K562 (cell line): ENCODE measurements around the gene PPP2R3B. TPM values are rescaled to one million over a fixed set of nuclear protein-coding genes. Genes with fewer than 3 reads are reported as not detected.

Source experiments
- ATAC-seq: fragments of 200-7000 bp; cut with Tn5 transposase; 3 replicates; pipeline ENCODE4 v1.9.1; 2020; ENCODE audit warnings: moderate library complexity
- BruUV-seq: library from RNA; stranded (reverse); fragments of 400-500 nt; replicated peaks from 2 replicates; lab custom pipeline; 2021; lab: Mats Ljungman, UMichigan
- CTCF ChIA-PET: fragments of 300-600 bp; formaldehyde crosslinking; extraction: SDS; loops from one replicate; lab custom pipeline; 2021; ENCODE audit warnings: low intra/inter-chr PET ratio; lab: Yijun Ruan, JAX
- POLR2A ChIA-PET: fragments of 300-600, 350-650 bp; sonication (Branson Sonifier 250); formaldehyde crosslinking; extraction: SDS; loops from one replicate; lab custom pipeline; 2021; ENCODE audit warnings: antibody characterized with exemption, inconsistent platforms; lab: Yijun Ruan, JAX
- DNase-seq, 4 experiments: peaks; one replicate each; pipeline versions ENCODE4 v3.0.0 to v3.0.0-alpha.2; 2011 to 2018; ENCODE audit warnings: low spot score in 3 of 4, mixed read lengths in 3 of 4; ENCODE audit errors: extremely low read depth in 1 of 4
- FAIRE-seq: peaks from 2 replicates; lab custom pipeline; 2011; peaks lifted over from hg19 to GRCh38; lab: Jason Lieb, UNC
- H2AFZ ChIP-seq: 2 replicates; pipeline ENCODE4 v1.6.0; 2011; ENCODE audit warnings: low read depth, low read length, control low read depth, inconsistent platforms
- H3K27ac ChIP-seq: fragments of 200-600 bp; 3 replicates; pipeline ENCODE4 v1.8.0; 2011; ENCODE audit warnings: low read depth, mild to moderate bottlenecking, control low read depth, inconsistent platforms, low read length, moderate library complexity, mixed read lengths; ENCODE audit errors: extremely low read depth
- H3K27me3 ChIP-seq, 2 experiments: fragments of 300-600 bp in 1 of 2; 2 replicates in 1 of 2; 3 replicates in 1 of 2; pipeline versions ENCODE4 v1.6.0 to v1.8.0; 2011; ENCODE audit warnings: inconsistent platforms in 2 of 2, low read length in 2 of 2, mild to moderate bottlenecking in 1 of 2, mixed read lengths in 1 of 2, moderate library complexity in 1 of 2; ENCODE audit not compliant: control insufficient read depth in 2 of 2, insufficient read depth in 2 of 2
- H3K36me3 ChIP-seq: fragments of 300-600 bp; 3 replicates; pipeline ENCODE4 v1.8.0; 2011; ENCODE audit warnings: mild to moderate bottlenecking, low read length, inconsistent platforms; ENCODE audit not compliant: control insufficient read depth, insufficient read depth
- H3K4me1 ChIP-seq, 2 experiments: fragments of 200-600 bp in 1 of 2; replicated peaks in 1 of 2; 2 replicates in 1 of 2; 3 replicates in 1 of 2; pipeline versions ENCODE4 v1.5.1 to v1.8.0; 2011; ENCODE audit warnings: inconsistent platforms in 2 of 2, low read length in 2 of 2, mild to moderate bottlenecking in 1 of 2, mixed read lengths in 1 of 2, moderate library complexity in 1 of 2; ENCODE audit not compliant: control insufficient read depth in 2 of 2, insufficient read depth in 2 of 2
- H3K4me2 ChIP-seq: 2 replicates; pipeline ENCODE4 v1.6.1; 2011; ENCODE audit warnings: low read length, control low read depth, inconsistent platforms, mixed read lengths; ENCODE audit not compliant: insufficient read depth
- H3K4me3 ChIP-seq: fragments of 200-600 bp; sonication (generic), shearing (Covaris generic); 2 replicates; pipeline ENCODE4 v1.5.1; 2016; ENCODE audit warnings: control low read depth, inconsistent platforms
- H3K79me2 ChIP-seq: fragments of 200-600 bp; 3 replicates; pipeline ENCODE4 v1.8.0; 2011; ENCODE audit warnings: low read length, inconsistent platforms; ENCODE audit not compliant: control insufficient read depth, insufficient read depth
- H3K9ac ChIP-seq, 2 experiments: 2 replicates each; pipeline versions ENCODE4 v1.6.0 to v1.6.1; 2011; ENCODE audit warnings: low read depth in 2 of 2, low read length in 2 of 2, control low read depth in 1 of 2, inconsistent platforms in 1 of 2, mild to moderate bottlenecking in 1 of 2, mixed read lengths in 1 of 2; ENCODE audit not compliant: insufficient read depth in 1 of 2
- H3K9me1 ChIP-seq: one replicate; pipeline ENCODE4 v1.6.0; 2011; ENCODE audit warnings: inconsistent platforms, mild to moderate bottlenecking, low read length, moderate library complexity; ENCODE audit not compliant: control insufficient read depth, insufficient read depth
- H3K9me3 ChIP-seq: replicated peaks from 2 replicates; pipeline ENCODE4 v1.5.1; 2011; ENCODE audit warnings: low read depth, low read length, inconsistent platforms; ENCODE audit not compliant: control insufficient read depth, insufficient read depth
- H4K20me1 ChIP-seq: replicated peaks from 2 replicates; pipeline ENCODE4 v1.6.1; 2011; ENCODE audit warnings: low read length, inconsistent platforms, mixed read lengths; ENCODE audit not compliant: control insufficient read depth, insufficient read depth
- CBX3 ChIP-seq, 2 experiments: IDR thresholded peaks; 1 replicate in 1 of 2; 2 replicates in 1 of 2; pipeline ENCODE4 v1.6.1; 2012; ENCODE audit warnings: inconsistent platforms in 2 of 2, low read length in 2 of 2, borderline replicate concordance in 1 of 2, control low read depth in 1 of 2
- FOXJ3 ChIP-seq: sonication (generic); formaldehyde crosslinking; IDR thresholded peaks from 2 replicates; pipeline ENCODE4 v1.4.0; 2020; ENCODE audit warnings: mild to moderate bottlenecking, missing genetic modification reagents
- FOXK1 ChIP-seq: sonication (generic); formaldehyde crosslinking; IDR thresholded peaks from 2 replicates; pipeline ENCODE4 v1.8.0; 2022; ENCODE audit warnings: missing genetic modification reagents, mild to moderate bottlenecking, borderline replicate concordance
- PPARD ChIP-seq: fragments of 250-450 bp; sonication (Bioruptor Pico); IDR thresholded peaks from 2 replicates; pipeline ENCODE4 v1.8.0; 2022; ENCODE audit warnings: inconsistent platforms, mild to moderate bottlenecking, moderate library complexity
- RBM39 ChIP-seq: fragments of 200-400 bp; formaldehyde crosslinking; optimal IDR thresholded peaks from 2 replicates; pipeline ENCODE3; 2018; ENCODE audit warnings: low read depth, low read length
- SNRNP70 ChIP-seq: fragments of 200-400 bp; formaldehyde crosslinking; optimal IDR thresholded peaks from 2 replicates; pipeline ENCODE3; 2017; ENCODE audit warnings: low read depth, low read length
- TRIM24 ChIP-seq, 2 experiments: fragments of 450-650 bp; IDR thresholded peaks; 2 replicates each; pipeline ENCODE4 v1.6.1; 2016
- WGBS: fragments of 100-300 bp; shearing (Covaris generic); methylation state at CpG from one replicate; pipeline ENCODE4 v1.1.6; 2016; ENCODE audit warnings: low coverage, mixed read lengths; ENCODE audit not compliant: insufficient coverage; ENCODE audit errors: missing lambda C conversion rate; 5-methylcytosine and 5-hydroxymethylcytosine counted together
- in situ Hi-C: fragments of 300-500 bp; cut with MboI; formaldehyde crosslinking; loops from 4 replicates; pipeline ENCODE4 v1.15.0; 2018; ENCODE audit warnings: inconsistent platforms, mixed read lengths
- intact Hi-C: fragments of 100-400 bp; cut with micrococcal nuclease; formaldehyde crosslinking; loops from 2 replicates; pipeline ENCODE4 v1.14.2; 2022
- polyA plus RNA-seq, 8 experiments: library from polyadenylated mRNA; depleted of rRNA in 4 of 8; stranded (reverse) in 5 of 8; unstranded in 3 of 8; fragments of >200 nt; fragmentation: Nextera tagmentation in 2 of 8; fragmentation: Illumina TruSeq in 1 of 8; extraction: Ambion mirVana in 2 of 8; extraction: Trizol in 1 of 8; gene quantifications; 2 replicates each; pipeline versions ENCODE4 v1.2.1 to v1.2.3, GENCODE V29; 2011 to 2014; ENCODE audit warnings: inconsistent platforms in 1 of 8, missing spikeins in 1 of 8
- total RNA-seq, 7 experiments: library from RNA; depleted of rRNA in 6 of 7; stranded (reverse); fragments of >200 nt in 6 of 7; fragmentation: Illumina TruSeq in 2 of 7; extraction: Trizol in 2 of 7; gene quantifications; 2 replicates each; pipeline versions ENCODE4 v1.2.1 to v1.2.3, GENCODE V29; 2011 to 2021; ENCODE audit warnings: low replicate concordance in 1 of 7
- TF ChIP-seq, protein P1 (sequence below): sonication (generic); formaldehyde crosslinking; IDR thresholded peaks from 2 replicates; pipeline ENCODE4 v1.8.0; 2023; ENCODE audit warnings: missing genetic modification reagents, mild to moderate bottlenecking, borderline replicate concordance

The PPP2R3B gene
- total and polyA plus RNA-seq, 9 of the 15 experiments (the other 6 are each of a cell fraction or from before 2014, with no cell fraction given), result 0.04 to 18.2 (median 8.2) TPM; not detected in 1

DNA sequence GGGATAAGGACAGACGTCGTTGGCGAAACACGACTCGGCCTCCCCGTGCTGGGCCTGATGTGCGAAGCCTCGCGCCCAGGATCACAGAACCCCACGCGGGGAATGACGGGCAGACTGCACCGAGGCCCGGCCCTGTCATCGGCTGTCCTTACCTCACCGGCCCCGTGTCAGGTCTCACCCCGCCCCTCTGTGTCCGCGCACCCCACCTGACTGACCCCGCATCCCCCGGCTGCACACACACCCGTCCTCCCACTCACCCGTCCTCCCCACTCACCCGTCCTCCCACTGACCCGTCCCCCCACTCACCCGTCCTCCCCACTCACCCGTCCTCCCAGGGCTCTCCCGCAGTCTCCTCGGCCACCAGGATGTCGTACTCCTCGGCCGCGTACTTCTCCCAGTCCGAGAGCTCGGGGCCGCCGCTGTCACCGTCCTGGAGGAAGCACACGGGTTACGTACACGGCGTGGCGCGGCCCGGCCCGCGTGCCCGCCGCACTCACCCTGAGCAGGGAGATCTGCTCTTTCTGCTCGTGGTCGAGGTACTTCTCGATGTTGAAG, 48.3 kb downstream of the PPP2R3B start:
- WGBS, result 92% methylated on average over 5 of the region's 53 CpGs
- no peaks in the 10 kb centered on the region for H3K9me1 ChIP-seq
- in situ Hi-C loops, result no loop called here
- no peak for FAIRE-seq
- no peak overlapping the region for H3K4me2 ChIP-seq
- TF ChIP-seq TRIM24 (IDR thresholded peaks at IDR 0.05) (no peak), SNRNP70 (no peak), RBM39 (no peak), PPARD (CRISPR knock-in tag) (no peak), FOXJ3 (no peak), CBX3 (IDR thresholded peaks at IDR 0.05; ENCODE audit: borderline replicate concordance in 1 of 2, low read length in 2 of 2) (no peak), FOXK1 (CRISPR knock-in tag) (no peak)
- TF ChIP-seq, protein P1, sequence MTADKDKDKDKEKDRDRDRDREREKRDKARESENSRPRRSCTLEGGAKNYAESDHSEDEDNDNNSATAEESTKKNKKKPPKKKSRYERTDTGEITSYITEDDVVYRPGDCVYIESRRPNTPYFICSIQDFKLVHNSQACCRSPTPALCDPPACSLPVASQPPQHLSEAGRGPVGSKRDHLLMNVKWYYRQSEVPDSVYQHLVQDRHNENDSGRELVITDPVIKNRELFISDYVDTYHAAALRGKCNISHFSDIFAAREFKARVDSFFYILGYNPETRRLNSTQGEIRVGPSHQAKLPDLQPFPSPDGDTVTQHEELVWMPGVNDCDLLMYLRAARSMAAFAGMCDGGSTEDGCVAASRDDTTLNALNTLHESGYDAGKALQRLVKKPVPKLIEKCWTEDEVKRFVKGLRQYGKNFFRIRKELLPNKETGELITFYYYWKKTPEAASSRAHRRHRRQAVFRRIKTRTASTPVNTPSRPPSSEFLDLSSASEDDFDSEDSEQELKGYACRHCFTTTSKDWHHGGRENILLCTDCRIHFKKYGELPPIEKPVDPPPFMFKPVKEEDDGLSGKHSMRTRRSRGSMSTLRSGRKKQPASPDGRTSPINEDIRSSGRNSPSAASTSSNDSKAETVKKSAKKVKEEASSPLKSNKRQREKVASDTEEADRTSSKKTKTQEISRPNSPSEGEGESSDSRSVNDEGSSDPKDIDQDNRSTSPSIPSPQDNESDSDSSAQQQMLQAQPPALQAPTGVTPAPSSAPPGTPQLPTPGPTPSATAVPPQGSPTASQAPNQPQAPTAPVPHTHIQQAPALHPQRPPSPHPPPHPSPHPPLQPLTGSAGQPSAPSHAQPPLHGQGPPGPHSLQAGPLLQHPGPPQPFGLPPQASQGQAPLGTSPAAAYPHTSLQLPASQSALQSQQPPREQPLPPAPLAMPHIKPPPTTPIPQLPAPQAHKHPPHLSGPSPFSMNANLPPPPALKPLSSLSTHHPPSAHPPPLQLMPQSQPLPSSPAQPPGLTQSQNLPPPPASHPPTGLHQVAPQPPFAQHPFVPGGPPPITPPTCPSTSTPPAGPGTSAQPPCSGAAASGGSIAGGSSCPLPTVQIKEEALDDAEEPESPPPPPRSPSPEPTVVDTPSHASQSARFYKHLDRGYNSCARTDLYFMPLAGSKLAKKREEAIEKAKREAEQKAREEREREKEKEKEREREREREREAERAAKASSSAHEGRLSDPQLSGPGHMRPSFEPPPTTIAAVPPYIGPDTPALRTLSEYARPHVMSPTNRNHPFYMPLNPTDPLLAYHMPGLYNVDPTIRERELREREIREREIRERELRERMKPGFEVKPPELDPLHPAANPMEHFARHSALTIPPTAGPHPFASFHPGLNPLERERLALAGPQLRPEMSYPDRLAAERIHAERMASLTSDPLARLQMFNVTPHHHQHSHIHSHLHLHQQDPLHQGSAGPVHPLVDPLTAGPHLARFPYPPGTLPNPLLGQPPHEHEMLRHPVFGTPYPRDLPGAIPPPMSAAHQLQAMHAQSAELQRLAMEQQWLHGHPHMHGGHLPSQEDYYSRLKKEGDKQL (CRISPR knock-in tag), result no peak
- POLR2A ChIA-PET, result no interaction called here
- intact Hi-C loops, result no loop called here
- H3K79me2 ChIP-seq, result no peaks in the 10 kb centered on the region
- no peaks in the 10 kb centered on the region for H3K27me3 ChIP-seq
- H4K20me1 ChIP-seq, result no peaks in the 10 kb centered on the region
- H3K27ac ChIP-seq, result no peak overlapping the region
- peaks cover 0 to 3% of the 10 kb centered on the region in 2 experiments; a peak in 2 of 5 replicates for H3K4me1 ChIP-seq
- H3K9ac ChIP-seq, result no peak overlapping the region
- CTCF ChIA-PET, result no interaction called here
- no peak overlapping the region for H3K4me3 ChIP-seq
- H2AFZ ChIP-seq, result no peak overlapping the region
- ATAC-seq, result no peak
- no TSS peak for BruUV-seq
- DNase-seq, result no peak
- no peaks in the 10 kb centered on the region for H3K36me3 ChIP-seq
- no peaks in the 10 kb centered on the region for H3K9me3 ChIP-seq
